HepG2 (cell line): Measurements from ENCODE around the gene CHRNB2. TPM values are rescaled to one million over a fixed set of nuclear protein-coding genes. Genes with fewer than 3 reads are reported as not detected.

Experiments
- ATAC-seq: fragments of 200-7000 bp; cut with Tn5 transposase; 3 replicates; pipeline ENCODE4 v1.9.1; 2020; ENCODE audit warnings: mild to moderate bottlenecking, moderate library complexity
- BruUV-seq: library from RNA; stranded (reverse); fragments of 400-500 nt; replicated peaks from 2 replicates; lab custom pipeline; 2021; lab: Mats Ljungman, UMichigan
- CTCF ChIA-PET: fragments of 300-600 bp; formaldehyde crosslinking; extraction: SDS; loops from one replicate; lab custom pipeline; 2021; ENCODE audit warnings: low total read pairs, inconsistent platforms, low intra/inter-chr PET ratio; lab: Yijun Ruan, JAX
- POLR2A ChIA-PET: fragments of 350-600 bp; sonication (Branson Sonifier 250); formaldehyde crosslinking; loops from one replicate; lab custom pipeline; 2020; ENCODE audit warnings: antibody characterized with exemption, inconsistent platforms; lab: Yijun Ruan, JAX
- DNase-seq: peaks from one replicate; pipeline ENCODE4 v3.0.0-alpha.2; 2015; ENCODE audit warnings: low spot score
- FAIRE-seq: peaks from 3 replicates; lab custom pipeline; 2011; peaks lifted over from hg19 to GRCh38; lab: Jason Lieb, UNC
- H2AFZ ChIP-seq: one replicate; pipeline ENCODE4 v1.6.1; 2011; ENCODE audit warnings: low read length, inconsistent platforms
- H3K27ac ChIP-seq: fragments of 300-600 bp; 3 replicates; pipeline ENCODE4 v1.8.0; 2011; ENCODE audit warnings: mixed run types, mild to moderate bottlenecking, mixed read lengths, low read length, inconsistent platforms; ENCODE audit not compliant: insufficient read depth; ENCODE audit errors: extremely low read length
- H3K27me3 ChIP-seq, 2 experiments: fragments of 200-600 bp in 1 of 2; 2 replicates in 1 of 2; 3 replicates in 1 of 2; pipeline versions ENCODE4 v1.6.0 to v1.8.0; 2011; ENCODE audit warnings: low read length in 2 of 2, mild to moderate bottlenecking in 2 of 2, moderate library complexity in 2 of 2, inconsistent platforms in 1 of 2; ENCODE audit not compliant: insufficient read depth in 2 of 2, control insufficient read depth in 1 of 2
- H3K36me3 ChIP-seq, 2 experiments: fragments of 200-600 bp in 1 of 2; replicated peaks in 1 of 2; 2 replicates in 1 of 2; 3 replicates in 1 of 2; pipeline versions ENCODE4 v1.5.1 to v1.8.0; 2011; ENCODE audit warnings: low read length in 2 of 2, inconsistent platforms in 1 of 2; ENCODE audit not compliant: insufficient read depth in 2 of 2, control insufficient read depth in 1 of 2
- H3K4me1 ChIP-seq: 2 replicates; pipeline ENCODE4 v1.5.1; 2012; ENCODE audit warnings: low read length, inconsistent platforms; ENCODE audit not compliant: insufficient read depth
- H3K4me2 ChIP-seq: 2 replicates; pipeline ENCODE4 v1.6.0; 2011; ENCODE audit warnings: low read depth, low read length, inconsistent platforms
- H3K4me3 ChIP-seq, 3 experiments: fragments of 200-600 bp in 1 of 3; sonication (generic), shearing (Covaris generic) in 1 of 3; replicated peaks in 1 of 3; 2 replicates each; pipeline ENCODE4 v1.5.1; 2011 to 2016; ENCODE audit warnings: low read length in 3 of 3, inconsistent platforms in 2 of 3, low read depth in 2 of 3, mild to moderate bottlenecking in 2 of 3, control low read depth in 1 of 3, mixed read lengths in 1 of 3; ENCODE audit not compliant: insufficient read depth in 1 of 3
- H3K79me2 ChIP-seq: one replicate; pipeline ENCODE4 v1.6.1; 2011; ENCODE audit warnings: low read length, inconsistent platforms; ENCODE audit not compliant: insufficient read depth
- H3K9ac ChIP-seq: 2 replicates; pipeline ENCODE4 v1.6.0; 2011; ENCODE audit warnings: mild to moderate bottlenecking, low read depth, low read length, inconsistent platforms; ENCODE audit not compliant: insufficient read depth
- H3K9me3 ChIP-seq: 2 replicates; pipeline ENCODE4 v1.5.1; 2012; ENCODE audit warnings: mild to moderate bottlenecking, low read length
- H4K20me1 ChIP-seq: 2 replicates; pipeline ENCODE4 v1.6.0; 2011; ENCODE audit warnings: inconsistent platforms, mild to moderate bottlenecking, low read length, moderate library complexity; ENCODE audit not compliant: insufficient read depth
- BCLAF1 ChIP-seq: fragments of 450-650 bp; IDR thresholded peaks from 2 replicates; pipeline ENCODE4 v1.6.1; 2017; ENCODE audit warnings: mild to moderate bottlenecking
- CBX2 ChIP-seq, 2 experiments: fragments of 200-600 bp in 1 of 2; sonication (generic); formaldehyde crosslinking in 1 of 2; IDR thresholded peaks; 2 replicates each; pipeline versions ENCODE4 v1.7.0 to v1.8.1; 2018 to 2022; ENCODE audit warnings: low read depth in 2 of 2, low read length in 1 of 2, mild to moderate bottlenecking in 1 of 2, missing genetic modification reagents in 1 of 2
- CHCHD3 ChIP-seq: sonication (generic); formaldehyde crosslinking; IDR thresholded peaks from 2 replicates; pipeline ENCODE4 v1.8.0; 2022; ENCODE audit warnings: mild to moderate bottlenecking, missing genetic modification reagents, moderate library complexity
- HIVEP1 ChIP-seq: sonication (generic); formaldehyde crosslinking; IDR thresholded peaks from 2 replicates; pipeline ENCODE4 v1.4.0; 2020; ENCODE audit warnings: mild to moderate bottlenecking, missing genetic modification reagents
- LCORL ChIP-seq, 2 experiments: fragments of 450-650 bp in 1 of 2; sonication (generic) in 1 of 2; formaldehyde crosslinking in 1 of 2; IDR thresholded peaks; 2 replicates each; pipeline versions ENCODE4 v1.5.0 to v1.6.1; 2017 to 2020; ENCODE audit warnings: antibody characterized with exemption in 1 of 2, missing genetic modification reagents in 1 of 2
- MBD4 ChIP-seq: IDR thresholded peaks from 2 replicates; pipeline ENCODE4 v1.6.1; 2012; ENCODE audit warnings: low read length, inconsistent platforms, borderline replicate concordance
- MTF2 ChIP-seq: sonication (generic); formaldehyde crosslinking; IDR thresholded peaks from 2 replicates; pipeline ENCODE4 v1.5.0; 2020; ENCODE audit warnings: missing genetic modification reagents, borderline replicate concordance
- ZNF784 ChIP-seq: sonication (generic); formaldehyde crosslinking; IDR thresholded peaks from 2 replicates; pipeline ENCODE4 v1.5.1; 2020; ENCODE audit warnings: missing genetic modification reagents, mild to moderate bottlenecking, borderline replicate concordance
- WGBS: methylation state at CpG from one replicate; pipeline ENCODE4 v1.1.6; 2017; ENCODE audit warnings: low lambda C conversion rate; 5-methylcytosine and 5-hydroxymethylcytosine counted together
- in situ Hi-C: cut with HindIII; loops from 2 replicates; pipeline ENCODE4 v1.10.0; 2017; ENCODE audit warnings: low pct_unique_long_range_greater_than_20kb; ENCODE audit not compliant: extremely low pct_ligation_motif_present
- intact Hi-C: fragments of 100-400 bp; cut with micrococcal nuclease; formaldehyde crosslinking; loops from one replicate; pipeline ENCODE4 v1.10.0; 2022; ENCODE audit not compliant: unreplicated experiment
- polyA plus RNA-seq, 8 experiments: library from polyadenylated mRNA; depleted of rRNA in 3 of 8; stranded (reverse) in 7 of 8; unstranded in 1 of 8; fragments of >200 nt; fragmentation: Illumina TruSeq in 4 of 8; extraction: Trizol in 4 of 8; gene quantifications; 2 replicates each; pipeline versions ENCODE4 v1.2.1 to v1.2.3, GENCODE V29; 2011 to 2016; ENCODE audit warnings: low read depth in 4 of 8, missing spikeins in 1 of 8, mixed read lengths in 1 of 8; ENCODE audit not compliant: insufficient read depth in 1 of 8
- total RNA-seq, 5 experiments: library from RNA; depleted of rRNA; stranded (reverse); fragments of >200 nt; fragmentation: Illumina TruSeq; extraction: Trizol; gene quantifications; 2 replicates each; pipeline ENCODE4 v1.2.3, GENCODE V29; 2016; ENCODE audit warnings: low read depth in 1 of 5

The CHRNB2 gene
- total and polyA plus RNA-seq, 2 of the 13 experiments (the other 11 are each of a cell fraction or from before 2014, with no cell fraction given), result 0.03 to 0.07 TPM

- Histone ChIP-seq H3K9ac (no peak overlapping the region), H3K27ac (no peak overlapping the region), H3K9me3 (no peaks in the 10 kb centered on the region), H3K79me2 (peaks cover 32% of the 10 kb centered on the region), H2AFZ (no peak overlapping the region), H3K4me3 (no peak overlapping the region), H3K36me3 (peaks cover 39 to 72% of the 10 kb centered on the region in 2 experiments), H4K20me1 (no peaks in the 10 kb centered on the region; the same call in 1 of the 2 replicates), H3K4me2 (no peak overlapping the region), H3K4me1 (peaks cover 29% of the 10 kb centered on the region), H3K27me3 (no peaks in the 10 kb centered on the region; a peak in 1 of 5 replicates)
- in situ Hi-C loops, result no loop called here
- no peak for ATAC-seq
- WGBS, result 96% methylated on average over 11 of the region's 12 CpGs
- POLR2A ChIA-PET, result no interaction called here
- no TSS peak for BruUV-seq
- FAIRE-seq, result no peak
- DNase-seq, result no peak
- CTCF ChIA-PET, result no interaction called here
- intact Hi-C loops, result no loop called here
- no peak for TF ChIP-seq MBD4
- TF ChIP-seq MTF2 (CRISPR knock-in tag), result no peak
- no peak for TF ChIP-seq ZNF784
- TF ChIP-seq CHCHD3 (CRISPR knock-in tag), result no peak
- TF ChIP-seq CBX2 (IDR thresholded peaks at IDR 0.05; ENCODE audit: low read depth, low read length), result no peak
- no peak for TF ChIP-seq CBX2 (CRISPR knock-in tag; IDR thresholded peaks at IDR 0.05; ENCODE audit: low read depth)
- peak; percentile 66 for TF ChIP-seq LCORL (IDR thresholded peaks at IDR 0.05)
- no peak for TF ChIP-seq LCORL (CRISPR knock-in tag; IDR thresholded peaks at IDR 0.05)
- TF ChIP-seq HIVEP1, result no peak
- TF ChIP-seq BCLAF1, result no peak
These were observed 14.2 kb upstream of the CHRNB2 start for GRCh38 chr1:154553056-154554030.
